Suprapubic skin (tissue), 4 donors: ENCODE measurements around the gene GOLM1.

Experiments
- POLR2A ChIP-seq, 2 donors: fragments of 450-650 bp; IDR thresholded peaks; one replicate each; pipeline ENCODE4 v1.6.1; 2017; ENCODE audit warnings: antibody characterized with exemption in 2 of 2, mild to moderate bottlenecking in 2 of 2, moderate library complexity in 2 of 2
- POLR2AphosphoS5 ChIP-seq, 3 donors: sonication (generic); formaldehyde crosslinking; IDR thresholded peaks; one replicate each; pipeline ENCODE4 v1.6.1; 2017; ENCODE audit warnings: antibody characterized with exemption in 3 of 3
- TF ChIP-seq, protein P1 (sequence below), 2 donors: fragments of 200-600 bp in 1 of 2; fragments of 450-650 bp in 1 of 2; sonication (generic) in 1 of 2; IDR thresholded peaks; one replicate each; pipeline ENCODE4 v1.5.1; 2016 to 2019; ENCODE audit warnings: antibody characterized with exemption in 2 of 2, mild to moderate bottlenecking in 1 of 2, moderate library complexity in 1 of 2

DNA sequence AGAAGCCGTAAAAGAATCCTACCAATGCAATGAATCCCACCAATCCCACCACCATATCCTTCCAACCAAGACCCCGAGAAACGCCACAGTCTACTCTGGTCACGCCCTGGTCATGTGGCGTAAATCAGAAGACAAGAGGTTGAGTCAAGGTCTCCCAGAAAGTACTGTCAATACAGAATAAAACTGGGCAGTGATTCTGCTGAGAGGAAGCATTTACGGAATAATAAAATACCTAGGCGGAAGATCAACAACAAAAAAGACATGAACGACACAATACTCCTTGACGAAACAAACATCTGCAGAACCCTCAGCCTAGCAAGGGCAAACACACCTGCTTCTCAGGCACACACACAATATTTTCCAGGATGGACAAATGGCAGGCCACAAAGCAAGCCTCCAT is 62.8 kb downstream of the GOLM1 start:
- TF ChIP-seq, protein P1, sequence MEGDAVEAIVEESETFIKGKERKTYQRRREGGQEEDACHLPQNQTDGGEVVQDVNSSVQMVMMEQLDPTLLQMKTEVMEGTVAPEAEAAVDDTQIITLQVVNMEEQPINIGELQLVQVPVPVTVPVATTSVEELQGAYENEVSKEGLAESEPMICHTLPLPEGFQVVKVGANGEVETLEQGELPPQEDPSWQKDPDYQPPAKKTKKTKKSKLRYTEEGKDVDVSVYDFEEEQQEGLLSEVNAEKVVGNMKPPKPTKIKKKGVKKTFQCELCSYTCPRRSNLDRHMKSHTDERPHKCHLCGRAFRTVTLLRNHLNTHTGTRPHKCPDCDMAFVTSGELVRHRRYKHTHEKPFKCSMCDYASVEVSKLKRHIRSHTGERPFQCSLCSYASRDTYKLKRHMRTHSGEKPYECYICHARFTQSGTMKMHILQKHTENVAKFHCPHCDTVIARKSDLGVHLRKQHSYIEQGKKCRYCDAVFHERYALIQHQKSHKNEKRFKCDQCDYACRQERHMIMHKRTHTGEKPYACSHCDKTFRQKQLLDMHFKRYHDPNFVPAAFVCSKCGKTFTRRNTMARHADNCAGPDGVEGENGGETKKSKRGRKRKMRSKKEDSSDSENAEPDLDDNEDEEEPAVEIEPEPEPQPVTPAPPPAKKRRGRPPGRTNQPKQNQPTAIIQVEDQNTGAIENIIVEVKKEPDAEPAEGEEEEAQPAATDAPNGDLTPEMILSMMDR (IDR thresholded peaks at IDR 0.05) = no peak
- TF ChIP-seq POLR2A (IDR thresholded peaks at IDR 0.05) (no peak), POLR2AphosphoS5 (IDR thresholded peaks at IDR 0.05) (no peak)
